GM21737 (cell line): Measurements from ENCODE around the gene S100Z.
"Not testable (repeated sequence)": the region's sequence is repeated elsewhere in the genome, so short reads cannot be mapped to it uniquely, and the experiment has no call there.

Source experiments
- ATAC-seq: cut with Tn5 transposase; IDR thresholded peaks from one replicate; pipeline ENCODE4 v1.9.1; 2021; ENCODE audit warnings: mild to moderate bottlenecking, moderate library complexity; ENCODE audit not compliant: unreplicated experiment

S100Z gene

DNA sequence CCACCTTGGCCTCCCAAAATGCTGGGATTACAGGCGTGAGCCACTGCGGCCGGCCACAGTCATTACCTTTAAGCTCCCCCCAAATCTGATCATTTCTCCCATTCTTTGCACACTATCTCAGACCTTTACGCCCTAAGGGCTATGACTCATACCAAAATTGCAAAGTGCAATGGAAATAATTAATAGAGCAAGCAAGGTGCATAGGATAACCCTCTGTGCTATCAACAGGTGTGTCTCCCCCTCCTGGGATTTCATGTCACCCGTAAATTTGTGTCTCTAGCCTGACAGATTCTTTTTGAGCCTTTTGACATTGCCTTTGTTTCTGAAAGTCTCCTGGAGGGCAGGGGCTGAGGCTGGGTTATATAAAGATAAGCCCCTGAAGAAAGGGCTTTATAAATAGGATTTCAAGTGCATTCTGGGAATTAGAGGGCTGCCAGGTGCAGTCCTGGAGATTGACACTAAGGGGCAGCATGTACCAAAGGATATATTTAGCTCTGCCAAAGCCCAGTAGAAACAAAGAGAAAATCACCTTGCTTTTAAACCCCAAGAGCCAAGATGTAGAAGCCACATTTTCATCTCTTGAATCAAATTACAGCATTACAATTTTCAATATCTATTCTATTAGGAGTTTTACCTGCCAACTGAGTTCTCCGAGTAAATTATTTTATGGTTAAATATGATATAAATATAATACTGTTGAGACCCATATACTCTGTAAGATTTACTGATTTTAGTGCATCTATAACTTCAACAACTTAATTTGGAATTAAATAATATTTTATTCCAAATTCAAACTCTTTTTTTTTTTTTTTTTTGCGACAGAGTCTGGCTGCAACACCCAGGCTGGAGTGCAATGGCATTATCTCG lies 18.2 kb downstream of the S100Z start:
- ATAC-seq: no peak

DNA sequence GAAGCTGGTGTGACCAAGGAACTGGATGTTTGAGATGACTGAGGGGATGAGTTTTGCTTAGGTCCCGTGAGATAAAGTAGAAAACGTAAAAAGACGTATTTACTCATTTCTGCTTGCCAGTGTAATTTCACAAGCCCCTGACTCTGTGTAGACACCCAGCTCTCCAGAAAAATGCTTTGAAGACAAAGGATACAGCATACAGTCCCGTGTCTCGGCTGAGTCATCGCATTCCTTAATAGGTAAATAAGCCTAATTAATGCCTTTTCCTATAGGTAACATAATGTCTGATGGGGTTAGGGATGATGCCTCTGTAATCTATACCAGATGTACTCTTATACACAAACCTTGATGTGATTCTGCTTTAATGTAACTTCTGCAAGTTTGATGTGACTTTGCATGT lies 20.2 kb downstream of the S100Z start:
- ATAC-seq: no peak

DNA sequence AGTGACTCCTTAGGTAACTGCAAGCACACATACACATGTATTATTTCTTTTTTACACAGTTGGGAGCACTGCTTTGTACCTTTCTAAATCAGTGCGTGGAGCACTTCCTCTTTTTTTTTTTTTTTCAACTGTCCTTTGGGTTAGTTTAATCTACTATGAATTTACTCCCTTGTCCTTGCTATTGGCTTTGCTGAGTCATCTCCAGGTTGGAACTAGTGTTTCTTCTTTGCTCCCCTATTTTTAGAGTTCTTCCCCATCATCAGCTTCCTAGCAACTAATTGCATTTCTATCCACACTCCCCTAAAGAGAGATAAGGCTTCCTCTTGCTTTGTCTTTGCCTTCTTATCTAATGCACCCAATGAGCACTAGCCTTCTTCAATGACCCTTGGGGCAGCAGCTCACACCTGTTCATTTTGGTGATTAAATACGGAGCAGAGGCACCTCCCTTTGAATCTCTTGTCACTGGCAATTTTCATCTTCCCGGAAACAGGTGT lies 24.3 kb downstream of the S100Z start:
- ATAC-seq: no peak

DNA sequence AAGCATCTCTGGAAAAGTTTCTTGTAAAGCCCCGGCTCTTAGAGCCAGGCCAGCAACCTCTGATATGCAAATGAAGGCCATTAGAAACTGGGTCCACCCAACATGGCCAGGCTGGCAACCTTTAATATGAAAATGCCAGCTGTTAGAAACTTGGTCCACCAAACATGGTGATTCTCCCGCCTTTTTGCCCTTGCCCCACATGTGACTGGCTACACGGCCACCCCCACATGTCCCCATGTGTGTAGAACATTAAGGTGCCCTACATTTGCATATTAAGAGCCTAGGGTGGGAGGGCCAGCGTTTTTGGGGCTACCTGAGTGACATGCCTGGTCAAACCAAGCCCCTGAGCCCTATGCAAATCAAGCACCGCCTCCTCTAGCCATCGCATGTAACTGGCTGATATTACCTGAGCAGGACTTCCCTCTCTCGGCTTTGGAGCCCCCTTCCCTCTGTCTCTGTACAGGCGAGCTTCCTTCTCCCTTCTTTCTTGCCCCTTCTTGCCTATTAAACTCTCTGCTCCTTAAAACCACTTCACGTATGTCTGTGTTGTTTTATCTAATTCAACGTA lies 39.0 kb downstream of the S100Z start:
- no peak for ATAC-seq

DNA sequence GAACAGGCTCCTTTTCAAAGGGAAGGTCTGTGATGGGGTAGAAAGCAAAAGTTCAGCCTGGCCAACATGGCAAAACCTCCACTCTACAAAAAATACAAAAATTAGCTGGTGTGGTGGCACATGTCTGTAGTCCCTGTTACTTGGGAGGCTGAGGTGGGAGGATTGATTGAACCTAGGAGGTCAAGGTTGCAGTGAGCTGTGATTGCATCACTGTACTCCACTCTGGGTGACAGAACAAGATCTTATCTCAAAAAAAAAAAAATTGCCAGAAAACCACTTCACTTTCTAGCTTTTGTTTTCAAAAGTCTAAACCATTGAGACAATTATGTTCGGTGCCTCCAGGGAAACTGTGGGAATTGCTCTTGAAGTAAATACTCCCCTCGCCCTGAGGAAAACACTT lies 43.5 kb downstream of the S100Z start:
- no peak for ATAC-seq

DNA sequence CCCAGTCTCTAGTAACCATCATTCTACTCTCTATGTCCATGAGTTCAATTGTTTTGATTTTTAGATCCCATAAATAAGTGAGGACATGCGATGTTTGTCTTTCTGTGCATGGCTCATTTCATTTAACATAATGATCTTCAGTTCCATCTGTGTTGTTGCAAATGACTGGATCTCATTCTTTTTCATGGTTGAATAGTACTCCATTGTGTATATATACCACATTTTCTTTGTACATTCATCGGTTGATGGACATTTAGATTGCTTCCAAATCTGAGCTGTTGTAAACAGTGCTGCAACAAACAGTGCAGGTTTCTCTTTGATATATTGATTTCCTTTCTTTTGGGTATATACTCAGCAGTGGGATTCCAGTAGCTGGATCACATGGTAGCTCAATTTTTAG lies 46.4 kb downstream of the S100Z start:
- ATAC-seq: no peak

DNA sequence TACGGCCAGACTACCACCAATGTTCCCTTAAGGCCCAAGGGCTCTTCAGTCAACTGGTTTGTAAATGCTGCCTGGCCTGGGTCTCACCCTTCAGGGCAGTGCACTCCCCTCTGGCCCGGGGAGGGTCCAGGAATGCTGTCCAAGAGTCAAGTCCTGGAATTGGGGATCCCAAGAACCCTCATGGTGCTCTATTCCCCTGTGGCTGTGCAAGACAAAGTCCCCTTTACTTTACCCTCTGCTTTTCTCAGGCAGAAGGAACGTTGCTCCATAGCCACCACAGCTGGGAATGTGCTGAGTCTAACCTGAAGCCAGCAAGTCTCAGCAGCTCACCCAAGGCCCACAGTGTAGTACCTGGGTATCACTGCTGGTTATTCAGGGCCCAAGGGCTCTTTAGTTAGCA lies 51.7 kb downstream of the S100Z start:
- ATAC-seq: no peak

DNA sequence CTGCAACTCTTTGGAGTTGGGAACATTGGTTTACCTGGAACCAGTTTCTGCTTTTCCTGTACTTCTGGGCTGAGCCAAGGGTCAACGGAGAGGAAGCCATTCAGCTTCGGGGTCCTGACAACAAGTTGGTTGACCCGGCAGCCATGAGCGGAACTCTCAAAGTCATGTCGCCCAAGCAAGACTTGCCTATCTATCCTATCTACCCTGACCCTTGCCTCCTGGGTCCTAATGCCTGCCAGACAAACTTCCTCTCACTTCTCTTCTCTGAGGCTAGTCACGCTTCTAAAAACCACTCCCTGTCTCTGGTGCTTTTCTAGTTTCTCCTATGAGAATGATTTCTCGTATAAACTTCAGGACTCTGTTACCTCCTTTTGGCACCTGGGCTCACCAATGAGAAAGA lies 58.4 kb downstream of the S100Z start:
- no peak for ATAC-seq

DNA sequence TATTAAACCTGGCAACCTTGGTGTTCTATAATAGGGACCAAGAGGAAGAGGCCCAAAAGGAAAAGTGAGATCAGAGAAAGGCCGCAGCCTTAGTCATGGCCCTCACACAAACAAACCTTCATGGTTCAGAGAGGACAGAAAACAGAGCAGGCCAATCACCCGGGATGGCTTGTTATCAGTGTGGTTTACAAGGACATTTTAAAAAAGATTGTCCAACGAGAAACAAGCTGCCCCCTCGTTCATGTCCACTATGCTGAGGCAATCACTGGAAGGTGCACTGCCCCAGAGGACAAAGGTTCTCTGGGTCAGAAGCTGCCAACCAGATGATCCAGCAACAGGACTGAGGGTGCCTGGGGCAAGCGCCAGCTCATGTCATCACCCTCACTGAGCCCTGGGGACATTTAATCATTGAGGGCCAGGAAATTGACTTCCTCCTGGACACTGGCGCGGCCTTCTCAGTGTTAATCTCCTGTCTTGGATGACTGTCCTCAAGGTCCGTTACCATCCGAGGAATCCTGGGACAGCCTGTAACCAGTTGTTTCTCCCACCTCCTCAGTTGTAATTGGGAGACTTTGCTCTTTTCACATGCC lies 60.6 kb downstream of the S100Z start:
- not testable (repeated sequence) for ATAC-seq

DNA sequence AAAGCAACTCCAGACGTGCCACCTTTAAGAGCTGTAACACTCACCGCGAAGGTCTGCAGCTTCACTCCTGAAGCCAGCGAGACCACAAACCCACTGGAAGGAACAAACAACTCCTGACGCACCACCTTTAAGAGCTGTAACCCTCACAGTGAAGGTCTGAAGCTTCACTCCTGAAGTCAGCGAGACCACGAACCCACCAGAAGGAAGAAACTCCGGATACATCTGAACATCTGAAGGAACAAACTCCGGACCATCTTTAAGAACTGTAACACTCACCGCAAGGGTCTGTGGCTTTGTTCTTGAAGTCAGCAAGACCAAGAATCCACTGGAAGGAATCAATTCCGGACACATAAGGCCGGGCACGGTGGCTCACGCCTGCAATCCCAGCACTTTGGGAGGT lies 64.9 kb downstream of the S100Z start:
- not testable (repeated sequence) for ATAC-seq

DNA sequence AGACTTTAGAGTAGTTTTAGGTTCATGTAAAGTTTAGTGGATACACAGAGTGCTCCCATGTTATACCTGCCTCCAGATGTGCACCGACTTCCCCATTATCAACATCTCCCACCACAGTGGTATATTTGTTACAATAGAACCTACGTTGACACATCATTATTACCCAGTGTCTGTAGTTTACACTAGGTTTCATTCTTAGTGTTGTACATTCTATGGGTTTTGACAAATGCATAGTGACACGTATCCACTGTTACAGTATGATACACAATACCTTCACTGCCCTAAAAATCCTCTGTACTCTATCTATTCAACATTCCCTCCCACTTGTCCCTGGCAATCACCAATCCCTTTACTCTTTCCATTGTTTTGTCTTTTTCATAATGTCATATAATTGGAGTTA lies 68.7 kb downstream of the S100Z start:
- ATAC-seq: no peak

DNA sequence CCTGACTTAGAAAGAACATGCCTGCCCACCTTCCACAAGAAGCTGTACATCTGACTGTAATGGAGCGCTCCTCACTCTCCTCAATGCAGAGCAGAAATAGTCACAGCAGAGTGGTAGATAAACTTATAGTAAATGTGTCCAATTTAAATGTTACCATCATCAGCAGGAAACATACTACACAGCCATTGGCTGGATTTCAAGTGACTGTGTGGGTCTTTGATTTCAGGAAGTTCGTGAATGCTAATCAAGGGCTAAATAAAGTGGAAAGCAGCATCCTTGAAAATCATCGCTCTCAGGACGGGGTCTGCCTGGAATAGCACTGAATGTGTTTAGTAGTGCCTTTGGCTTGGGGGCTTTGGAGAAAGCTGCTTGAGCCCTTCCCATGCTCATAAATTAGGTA lies 70.7 kb downstream of the S100Z start:
- no peak for ATAC-seq

DNA sequence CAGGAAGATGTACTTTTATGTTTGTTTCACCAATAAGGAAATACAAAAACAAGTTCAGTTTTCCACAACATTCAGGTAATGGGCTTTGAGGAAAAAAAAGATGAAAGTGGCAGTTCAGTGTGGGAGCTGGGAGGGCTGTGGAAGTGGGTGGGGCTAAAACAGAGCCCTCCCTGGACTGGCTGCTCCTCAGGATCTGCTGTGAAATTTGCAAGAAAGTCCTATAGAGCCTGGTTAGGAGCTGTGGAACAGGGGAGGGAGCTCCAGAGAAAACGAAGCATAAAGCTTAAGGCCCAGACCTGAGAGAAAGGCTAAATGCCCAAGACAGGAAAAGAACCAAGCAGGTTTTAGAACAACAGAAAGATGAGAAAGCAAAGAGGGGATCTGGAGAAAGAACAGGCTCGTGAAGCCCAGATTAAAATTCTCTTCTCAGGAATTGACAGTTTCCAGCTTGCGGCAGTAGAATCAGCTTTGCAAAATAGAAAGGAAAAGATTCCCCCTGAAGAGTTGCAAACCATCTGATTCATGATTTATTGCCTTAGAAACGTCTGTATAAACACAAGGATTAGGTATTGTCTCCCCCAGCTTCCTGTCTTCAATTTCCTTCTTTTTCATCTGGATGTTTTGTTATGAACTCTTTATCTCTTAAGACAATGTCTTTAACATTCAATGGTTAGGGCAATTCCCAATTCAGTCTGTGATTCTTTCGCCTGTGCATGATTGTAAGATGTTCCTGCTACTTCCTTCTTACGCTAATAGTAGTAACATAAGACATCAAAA lies 76.7 kb downstream of the S100Z start:
- no peak for ATAC-seq

DNA sequence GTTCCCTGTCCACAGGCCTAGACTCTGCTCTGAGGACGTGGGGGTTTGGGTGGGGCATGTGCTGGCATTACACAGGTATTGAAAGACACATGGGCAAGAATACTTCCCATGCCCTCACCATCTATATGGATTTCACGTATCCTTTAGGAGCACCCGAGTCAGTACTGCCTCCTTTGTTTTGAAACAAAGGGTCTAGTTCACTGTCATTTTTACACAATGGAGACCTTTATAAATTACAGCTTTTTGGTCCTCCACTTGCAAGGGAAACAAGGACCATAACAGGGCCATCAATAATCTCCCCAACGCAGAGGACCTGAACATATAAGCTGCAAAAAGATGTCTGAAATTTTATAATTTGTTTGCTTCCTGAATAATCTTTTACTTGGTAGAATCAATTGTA lies 78.1 kb downstream of the S100Z start:
- ATAC-seq: no peak

DNA sequence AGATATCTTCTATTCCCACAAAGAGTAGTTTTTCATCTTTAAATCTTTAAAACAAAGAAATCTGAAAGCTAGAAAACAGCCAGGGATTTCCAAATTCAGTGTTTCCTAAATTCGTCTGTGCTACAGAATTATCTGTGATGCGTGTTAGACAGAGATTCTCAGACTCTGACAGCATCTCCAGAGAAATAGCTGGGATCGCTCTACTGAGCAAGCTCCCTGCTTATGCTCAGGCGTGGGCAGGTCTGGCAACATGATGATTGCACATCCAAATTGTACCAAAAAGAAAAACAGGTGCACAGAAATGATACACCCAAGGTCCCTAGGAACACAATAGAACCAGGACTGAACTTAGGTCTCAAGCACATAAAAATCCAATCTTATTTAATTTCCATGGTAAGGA lies 80.3 kb downstream of the S100Z start:
- ATAC-seq: no peak

DNA sequence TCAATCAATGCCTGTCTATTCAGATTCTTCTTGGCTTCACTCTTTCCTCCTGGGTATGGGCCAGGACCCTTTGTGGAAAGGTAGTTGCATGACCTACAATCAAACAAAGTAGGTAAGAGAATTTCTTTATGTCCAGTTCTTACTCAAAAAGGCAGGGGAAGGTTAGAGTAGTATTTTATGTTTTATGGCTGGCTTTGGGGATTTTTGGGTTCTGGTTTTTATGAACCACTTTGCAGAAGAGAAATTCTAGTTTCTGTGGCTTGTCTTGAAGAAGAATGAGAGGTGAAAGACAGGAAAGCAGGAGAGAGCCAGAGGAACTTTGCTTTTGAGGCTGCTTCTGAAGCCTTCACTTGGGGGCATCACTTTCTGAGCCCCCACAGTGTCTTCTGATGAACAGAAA lies 88.4 kb downstream of the S100Z start:
- ATAC-seq: no peak

DNA sequence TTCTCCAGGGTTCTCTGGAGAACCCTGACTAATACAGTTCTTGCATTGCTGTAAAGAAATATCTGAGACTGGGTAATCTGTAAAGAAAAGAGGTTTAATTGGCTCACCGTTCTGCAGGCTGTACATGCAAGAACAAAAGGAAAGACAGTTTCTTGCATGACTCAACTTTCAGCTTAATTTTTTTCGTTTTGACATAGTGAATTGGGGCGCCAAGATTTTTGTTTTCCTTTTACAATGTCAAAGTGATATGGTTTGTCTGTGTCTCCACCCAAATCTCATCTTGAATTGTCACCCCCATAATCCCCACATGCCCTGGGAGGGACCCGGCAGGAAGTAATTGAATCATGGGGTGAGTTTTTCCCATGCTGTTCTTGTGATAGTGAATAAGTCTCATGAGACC lies 91.2 kb downstream of the S100Z start:
- ATAC-seq: no peak

DNA sequence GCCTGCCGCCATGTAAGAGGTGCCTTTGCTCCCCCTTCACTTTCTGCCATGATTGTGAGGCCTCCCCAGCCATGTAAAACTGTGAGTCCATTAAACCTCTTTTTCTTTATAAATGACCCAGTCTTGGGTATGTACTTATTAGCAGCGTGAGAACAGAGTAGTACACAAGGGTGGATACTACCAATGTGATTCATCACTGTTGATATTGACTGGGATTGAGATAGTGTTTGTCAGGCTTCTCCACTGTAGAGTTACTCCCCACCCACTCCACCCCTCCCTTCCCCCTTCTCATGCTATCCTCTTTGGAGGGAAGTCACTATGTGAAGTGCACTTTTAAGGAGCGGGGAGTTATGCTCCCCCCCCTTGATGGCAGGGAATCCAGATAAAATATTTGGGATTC lies 91.6 kb downstream of the S100Z start:
- no peak for ATAC-seq

DNA sequence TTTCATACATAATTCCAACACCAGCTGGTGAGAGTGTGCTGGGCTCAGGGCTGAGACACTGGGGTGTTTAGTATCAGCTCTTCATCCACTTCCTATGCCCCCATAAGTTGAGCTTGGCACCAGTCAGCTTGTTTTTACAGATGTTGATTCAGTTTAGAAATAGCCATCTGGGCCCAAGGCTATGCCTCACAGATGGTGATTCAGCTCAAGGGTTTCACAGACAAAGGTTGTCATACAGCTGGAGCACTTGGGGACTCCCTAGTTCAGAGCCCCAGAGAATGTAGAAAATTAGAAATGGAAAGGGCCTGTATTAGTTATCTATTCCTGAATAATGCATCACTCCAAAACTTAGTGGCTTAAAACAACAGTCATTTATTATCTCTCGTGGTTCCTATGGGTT lies 92.8 kb downstream of the S100Z start:
- no peak for ATAC-seq

DNA sequence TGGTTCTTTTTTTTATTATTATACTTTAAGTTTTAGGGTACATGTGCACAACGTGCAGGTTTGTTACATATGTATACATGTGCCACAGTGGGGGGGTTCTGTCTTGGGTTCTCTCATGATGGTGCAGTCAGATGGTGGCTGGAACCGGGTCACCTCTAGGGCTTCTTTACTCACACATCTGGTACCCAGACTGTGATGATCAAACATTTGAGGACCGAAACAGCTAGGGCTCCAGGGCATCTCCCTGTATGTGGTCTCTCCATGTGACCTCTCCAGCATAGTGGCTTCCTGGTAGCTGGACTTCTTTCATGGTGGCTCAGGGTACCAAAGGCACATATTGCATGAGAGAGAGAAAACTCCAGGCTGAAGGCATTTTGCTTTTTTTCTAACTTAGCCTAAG lies 93.2 kb downstream of the S100Z start:
- no peak for ATAC-seq

DNA sequence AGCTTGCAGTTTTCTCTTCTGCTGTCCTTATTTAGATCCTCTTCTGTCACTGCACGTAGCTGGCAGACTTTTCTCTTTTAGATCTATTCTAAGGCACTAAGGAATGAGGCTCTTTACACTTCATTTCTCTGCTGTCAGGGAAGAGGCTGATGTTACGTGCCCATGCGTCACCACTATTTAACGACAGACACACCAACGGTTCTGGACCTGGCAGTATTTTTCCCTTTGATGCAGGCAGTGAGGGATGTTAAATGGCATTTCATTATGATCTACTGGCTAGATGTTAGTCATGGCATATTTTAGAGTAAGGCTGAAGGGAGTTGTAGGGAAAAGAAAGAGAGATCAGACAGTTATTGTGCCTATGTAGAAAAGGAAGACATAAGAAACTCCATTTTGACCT lies 94.8 kb downstream of the S100Z start:
- no peak for ATAC-seq
